Measurements from ENCODE around the gene ADK. TPM values are rescaled to one million over a fixed set of nuclear protein-coding genes. Genes with fewer than 3 reads are reported as not detected.
A peak's percentile ranks its signal among the peaks of the same experiment; 100 is the strongest.

The ADK gene
- total and polyA plus RNA-seq, 4 donors, result 12.6 to 21.1 (median 16.1) TPM

GRCh38 chr10:74113546-74113945, 37.5 kb upstream of the ADK start:
- Histone ChIP-seq H3K4me1 (ENCODE audit: control insufficient read depth in 1 of 2, insufficient read depth in 2 of 2, low read length in 2 of 2) (no peaks in the 10 kb centered on the region), H3K4me3 (ENCODE audit: low read length in 2 of 2) (no peak overlapping the region), H3K9me3 (ENCODE audit: control insufficient read depth, low read length) (no peaks in the 10 kb centered on the region), H3K36me3 (ENCODE audit: control insufficient read depth in 1 of 2, insufficient read depth in 2 of 2, low read length in 1 of 2) (peaks cover 17 to 18% of the 10 kb centered on the region in 2 donors), H3K27ac (ENCODE audit: low read depth in 1 of 2, low read length in 2 of 2) (peak overlapping the region in 1 of 2 donors; percentile 39), H3K27me3 (ENCODE audit: control insufficient read depth in 1 of 2, insufficient read depth in 2 of 2, low read length in 1 of 2) (no peaks in the 10 kb centered on the region)
- intact Hi-C loops (cut with DNase I), result loop anchor here in 1 of 2 donors (10.0 kb wide), 1 partner anchor 229 kb away; no protein-coding TSS in a partner anchor
- WGBS, 2 donors, result 0 to 6% methylated on average over 1 of the region's 1 CpG
- ATAC-seq (ENCODE audit: low FRiP score) (peak; percentile 27), DNase-seq (no peak)

GRCh38 chr10:74114041-74114448, 37.0 kb upstream of the ADK start:
- H3K4me3 ChIP-seq (ENCODE audit: low read length in 2 of 2), result no peak overlapping the region
- H3K36me3 ChIP-seq (ENCODE audit: control insufficient read depth in 1 of 2, insufficient read depth in 2 of 2, low read length in 1 of 2), result peaks cover 17% of the 10 kb centered on the region in 2 donors
- DNase-seq, result peak in 1 of 2 donors; percentile 51
- no peaks in the 10 kb centered on the region for H3K4me1 ChIP-seq (ENCODE audit: control insufficient read depth in 1 of 2, insufficient read depth in 2 of 2, low read length in 2 of 2)
- H3K9me3 ChIP-seq (ENCODE audit: control insufficient read depth, low read length), result no peaks in the 10 kb centered on the region
- intact Hi-C loops (cut with DNase I), result loop anchor here in 1 of 2 donors (10.0 kb wide), 1 partner anchor 229 kb away; no protein-coding TSS in a partner anchor
- peak overlapping the region in 1 of 2 donors; percentile 39 for H3K27ac ChIP-seq (ENCODE audit: low read depth in 1 of 2, low read length in 2 of 2)
- WGBS, 2 donors, result 30 to 36% methylated on average over 12 of the region's 12 CpGs
- peak; percentile 42 for ATAC-seq (ENCODE audit: low FRiP score)
- no peaks in the 10 kb centered on the region for H3K27me3 ChIP-seq (ENCODE audit: control insufficient read depth in 1 of 2, insufficient read depth in 2 of 2, low read length in 1 of 2)

GRCh38 chr10:74117738-74118137, 33.3 kb upstream of the ADK start:
- Histone ChIP-seq H3K36me3 (ENCODE audit: control insufficient read depth in 1 of 2, insufficient read depth in 2 of 2, low read length in 1 of 2) (peaks cover 9 to 15% of the 10 kb centered on the region in 2 donors), H3K4me1 (ENCODE audit: control insufficient read depth in 1 of 2, insufficient read depth in 2 of 2, low read length in 2 of 2) (peaks cover 0 to 2% of the 10 kb centered on the region in 2 donors), H3K4me3 (ENCODE audit: low read length in 2 of 2) (no peak overlapping the region), H3K27me3 (ENCODE audit: control insufficient read depth in 1 of 2, insufficient read depth in 2 of 2, low read length in 1 of 2) (no peaks in the 10 kb centered on the region), H3K9me3 (ENCODE audit: control insufficient read depth, low read length) (no peaks in the 10 kb centered on the region), H3K27ac (ENCODE audit: low read depth in 1 of 2, low read length in 2 of 2) (no peak overlapping the region)
- ATAC-seq (ENCODE audit: low FRiP score), result no peak
- no peak for DNase-seq
- intact Hi-C loops (cut with DNase I), result loop anchor here in 1 of 2 donors (10.0 kb wide), 1 partner anchor 233 kb away; no protein-coding TSS in a partner anchor
- 75 to 78% methylated on average over 4 of the region's 4 CpGs for WGBS, 2 donors

GRCh38 chr10:74118804-74119203, 32.2 kb upstream of the ADK start:
- Histone ChIP-seq H3K4me3 (ENCODE audit: low read length in 2 of 2) (no peak overlapping the region), H3K9me3 (ENCODE audit: control insufficient read depth, low read length) (no peaks in the 10 kb centered on the region), H3K36me3 (ENCODE audit: control insufficient read depth in 1 of 2, insufficient read depth in 2 of 2, low read length in 1 of 2) (peaks cover 9 to 13% of the 10 kb centered on the region in 2 donors), H3K27ac (ENCODE audit: low read depth in 1 of 2, low read length in 2 of 2) (no peak overlapping the region), H3K27me3 (ENCODE audit: control insufficient read depth in 1 of 2, insufficient read depth in 2 of 2, low read length in 1 of 2) (no peaks in the 10 kb centered on the region), H3K4me1 (ENCODE audit: control insufficient read depth in 1 of 2, insufficient read depth in 2 of 2, low read length in 2 of 2) (peaks cover 0 to 2% of the 10 kb centered on the region in 2 donors)
- ATAC-seq (ENCODE audit: low FRiP score) (no peak), DNase-seq (no peak)
- WGBS, 2 donors, result 66 to 79% methylated on average over 3 of the region's 3 CpGs
- intact Hi-C loops (cut with DNase I), result loop anchor here in 1 of 2 donors (10.0 kb wide), 1 partner anchor 234 kb away; no protein-coding TSS in a partner anchor

- WGBS, 2 donors, result 8% methylated on average over 1 of the region's 1 CpG
- Histone ChIP-seq H3K27me3 (ENCODE audit: control insufficient read depth in 1 of 2, insufficient read depth in 2 of 2, low read length in 1 of 2) (no peaks in the 10 kb centered on the region), H3K27ac (ENCODE audit: low read depth in 1 of 2, low read length in 2 of 2) (no peak overlapping the region), H3K36me3 (ENCODE audit: control insufficient read depth in 1 of 2, insufficient read depth in 2 of 2, low read length in 1 of 2) (peaks cover 6 to 12% of the 10 kb centered on the region in 2 donors), H3K9me3 (ENCODE audit: control insufficient read depth, low read length) (no peaks in the 10 kb centered on the region), H3K4me3 (ENCODE audit: low read length in 2 of 2) (no peak overlapping the region), H3K4me1 (ENCODE audit: control insufficient read depth in 1 of 2, insufficient read depth in 2 of 2, low read length in 2 of 2) (peaks cover 0 to 2% of the 10 kb centered on the region in 2 donors)
- intact Hi-C loops (cut with DNase I), result no loop called here
- no peak for ATAC-seq (ENCODE audit: low FRiP score)
- no peak for DNase-seq
Measured at GRCh38 chr10:74120911-74121310, 30.1 kb upstream of the ADK start.

GRCh38 chr10:74121368-74121767, 29.7 kb upstream of the ADK start:
- WGBS, 2 donors, result 75 to 84% methylated on average over 1 of the region's 1 CpG
- peaks cover 6 to 12% of the 10 kb centered on the region in 2 donors for H3K36me3 ChIP-seq (ENCODE audit: control insufficient read depth in 1 of 2, insufficient read depth in 2 of 2, low read length in 1 of 2)
- no peak for ATAC-seq (ENCODE audit: low FRiP score)

GRCh38 chr10:74122060-74122459, 29.0 kb upstream of the ADK start:
- Histone ChIP-seq H3K27ac (ENCODE audit: low read depth in 1 of 2, low read length in 2 of 2) (no peak overlapping the region), H3K9me3 (ENCODE audit: control insufficient read depth, low read length) (no peaks in the 10 kb centered on the region), H3K4me1 (ENCODE audit: control insufficient read depth in 1 of 2, insufficient read depth in 2 of 2, low read length in 2 of 2) (peaks cover 0 to 2% of the 10 kb centered on the region in 2 donors), H3K27me3 (ENCODE audit: control insufficient read depth in 1 of 2, insufficient read depth in 2 of 2, low read length in 1 of 2) (no peaks in the 10 kb centered on the region), H3K4me3 (ENCODE audit: low read length in 2 of 2) (no peak overlapping the region), H3K36me3 (ENCODE audit: control insufficient read depth in 1 of 2, insufficient read depth in 2 of 2, low read length in 1 of 2) (peaks cover 4 to 12% of the 10 kb centered on the region in 2 donors)
- ATAC-seq (ENCODE audit: low FRiP score) (no peak), DNase-seq (no peak)
- intact Hi-C loops (cut with DNase I), result no loop called here
- 24% methylated on average over 3 of the region's 3 CpGs for WGBS, 2 donors

More at GRCh38 chr10:74121368-74121767, 29.7 kb upstream of the ADK start:
- Histone ChIP-seq H3K4me1 (ENCODE audit: control insufficient read depth in 1 of 2, insufficient read depth in 2 of 2, low read length in 2 of 2) (peaks cover 0 to 2% of the 10 kb centered on the region in 2 donors), H3K9me3 (ENCODE audit: control insufficient read depth, low read length) (no peaks in the 10 kb centered on the region), H3K4me3 (ENCODE audit: low read length in 2 of 2) (no peak overlapping the region), H3K27ac (ENCODE audit: low read depth in 1 of 2, low read length in 2 of 2) (no peak overlapping the region), H3K27me3 (ENCODE audit: control insufficient read depth in 1 of 2, insufficient read depth in 2 of 2, low read length in 1 of 2) (no peaks in the 10 kb centered on the region)
- intact Hi-C loops (cut with DNase I), result no loop called here
- no peak for DNase-seq

DNA sequence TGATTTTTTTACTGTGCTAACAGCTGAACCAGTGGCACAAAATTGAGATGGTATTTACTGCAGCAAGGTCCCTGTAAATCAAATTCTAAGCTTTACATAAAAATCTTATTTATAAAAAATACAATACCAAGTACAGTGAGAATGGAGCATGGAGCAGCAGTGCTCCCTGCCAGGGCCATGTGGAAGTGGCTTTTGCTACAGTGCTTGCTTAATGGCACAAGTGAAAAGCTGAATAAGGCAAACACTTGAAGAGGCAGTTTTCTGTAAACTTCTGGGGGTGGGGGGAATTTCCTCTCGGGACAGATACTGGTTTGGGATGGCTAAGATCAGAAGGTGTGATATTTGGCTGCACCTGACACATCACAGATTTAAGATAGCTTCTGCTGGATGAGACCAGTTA, 27.9 kb upstream of the ADK start:
- Histone ChIP-seq H3K27ac (ENCODE audit: low read depth in 1 of 2, low read length in 2 of 2) (no peak overlapping the region), H3K36me3 (ENCODE audit: control insufficient read depth in 1 of 2, insufficient read depth in 2 of 2, low read length in 1 of 2) (peaks cover 4 to 10% of the 10 kb centered on the region in 2 donors), H3K27me3 (ENCODE audit: control insufficient read depth in 1 of 2, insufficient read depth in 2 of 2, low read length in 1 of 2) (no peaks in the 10 kb centered on the region), H3K4me1 (ENCODE audit: control insufficient read depth in 1 of 2, insufficient read depth in 2 of 2, low read length in 2 of 2) (peaks cover 0 to 2% of the 10 kb centered on the region in 2 donors), H3K9me3 (ENCODE audit: control insufficient read depth, low read length) (no peaks in the 10 kb centered on the region), H3K4me3 (ENCODE audit: low read length in 2 of 2) (no peak overlapping the region)
- ATAC-seq (ENCODE audit: low FRiP score), result no peak
- 33 to 56% methylated on average over 1 of the region's 1 CpG for WGBS, 2 donors
- DNase-seq, result no peak
- intact Hi-C loops (cut with DNase I), result no loop called here

All from aorta (tissue), 5 donors.